Body of pancreas (tissue), 4 donors: ENCODE results near the gene CDX1. TPM values are rescaled to one million over a fixed set of nuclear protein-coding genes. Genes with fewer than 3 reads are reported as not detected.

Experiments
- ATAC-seq: fragments of 150-250 bp; one replicate; pipeline ENCODE4 v1.9.1; 2016
- DNase-seq, 4 donors: peaks; one replicate each; pipeline ENCODE4 v3.0.0-alpha.2; 2019
- H3K27ac ChIP-seq, 4 donors: fragments of 200-600 bp; sonication (generic); 1 replicate in 3 of 4; 2 replicates in 1 of 4; pipeline versions ENCODE4 v1.5.1 to v1.6.1; 2016 to 2019; ENCODE audit warnings: mild to moderate bottlenecking in 1 of 4, mixed read lengths in 1 of 4, moderate library complexity in 1 of 4
- H3K27me3 ChIP-seq, 2 donors: fragments of 200-600 bp; sonication (generic); one replicate each; pipeline ENCODE4 v1.6.0; 2016; ENCODE audit warnings: mild to moderate bottlenecking in 1 of 2
- H3K36me3 ChIP-seq, 2 donors: fragments of 200-600 bp; sonication (generic); replicated peaks in 1 of 2; 2 replicates each; pipeline ENCODE4 v1.5.1; 2016; ENCODE audit warnings: low read depth in 2 of 2; ENCODE audit not compliant: insufficient read depth in 1 of 2
- H3K4me1 ChIP-seq: fragments of 200-600 bp; sonication (generic); one replicate; pipeline ENCODE4 v1.6.0; 2016
- H3K4me3 ChIP-seq, 2 donors: fragments of 200-600 bp; sonication (generic); 1 replicate in 1 of 2; 2 replicates in 1 of 2; pipeline ENCODE4 v1.5.1; 2016 to 2019
- H3K9me3 ChIP-seq, 3 donors: fragments of 200-600 bp; sonication (generic); 1 replicate in 2 of 3; 2 replicates in 1 of 3; pipeline ENCODE4 v1.5.1; 2016
- CTCF ChIP-seq, 7 experiments: fragments of 450-650 bp in 4 of 7; fragments of 200-600 bp in 3 of 7; sonication (generic) in 3 of 7; IDR thresholded peaks; one replicate each; pipeline ENCODE4 v1.5.1; 2016 to 2019; ENCODE audit warnings: antibody characterized with exemption in 7 of 7
- POLR2A ChIP-seq, 3 donors: fragments of 450-650 bp; IDR thresholded peaks; one replicate each; pipeline ENCODE4 v1.6.1; 2016; ENCODE audit warnings: antibody characterized with exemption in 3 of 3, mild to moderate bottlenecking in 2 of 3
- WGBS, 2 donors: methylation state at CpG; one replicate each; pipeline ENCODE4 v1.1.5; 2017; 5-methylcytosine and 5-hydroxymethylcytosine counted together
- intact Hi-C: fragments of 100-400 bp; cut with DNase I; formaldehyde crosslinking; loops from one replicate; pipeline ENCODE4 v1.15.1; 2023
- total RNA-seq, 2 donors: library from RNA; depleted of rRNA; stranded (reverse); fragments of >200 nt; gene quantifications; one replicate each; pipeline ENCODE4 v1.1.0, GENCODE V29; 2016

CDX1 gene
- total RNA-seq, 2 donors from 2014 or later: not detected

- Histone ChIP-seq H3K27ac (no peak overlapping the region), H3K27me3 (peaks cover 0 to 13% of the 10 kb centered on the region in 2 donors), H3K4me3 (no peak overlapping the region), H3K4me1 (peaks cover 13% of the 10 kb centered on the region), H3K36me3 (no peaks in the 10 kb centered on the region), H3K9me3 (no peaks in the 10 kb centered on the region)
- DNase-seq (no peak), ATAC-seq (no peak)
- 65 to 73% methylated on average over 3 of the region's 3 CpGs for WGBS, 2 donors
- TF ChIP-seq POLR2A (IDR thresholded peaks at IDR 0.05): no peak
- no peak for TF ChIP-seq CTCF (IDR thresholded peaks at IDR 0.05)
- intact Hi-C loops: no loop called here
Observed at GRCh38 chr5:150189326-150189725, 22.7 kb downstream of the CDX1 start.

- TF ChIP-seq POLR2A (IDR thresholded peaks at IDR 0.05): no peak
- TF ChIP-seq CTCF (IDR thresholded peaks at IDR 0.05): no peak
- intact Hi-C loops: no loop called here
- no peak for ATAC-seq
- Histone ChIP-seq H3K27ac (no peak within 1 kb of the TSS), H3K4me1 (peaks cover 13% of the 10 kb centered on the region), H3K27me3 (peaks cover 0 to 13% of the 10 kb centered on the region in 2 donors), H3K4me3 (no peak within 1 kb of the TSS), H3K9me3 (no peaks in the 10 kb centered on the region), H3K36me3 (no peaks in the 10 kb centered on the region)
- WGBS, 2 donors: 9 to 24% methylated on average over 6 to 58 of the region's 58 CpGs
- no peak for DNase-seq
Observed at GRCh38 chr5:150189728-150190502, 23.3 kb downstream of the CDX1 start, which contains the start of gene SLC6A7. TSS of gene SLC6A7 (plus strand) at chr5:150190062. CDS start at chr5:150190328, 266 bp downstream.

GRCh38 chr5:150190503-150190979 lies 24.0 kb downstream of the CDX1 start:
- peaks cover 7% of the 10 kb centered on the region for H3K4me1 ChIP-seq
- H3K9me3 ChIP-seq: no peaks in the 10 kb centered on the region
- DNase-seq (no peak), ATAC-seq (no peak)
- no peak overlapping the region for H3K27ac ChIP-seq
- peaks cover 0 to 13% of the 10 kb centered on the region in 2 donors for H3K27me3 ChIP-seq
- no peaks in the 10 kb centered on the region for H3K36me3 ChIP-seq
- H3K4me3 ChIP-seq: no peak overlapping the region
- intact Hi-C loops: no loop called here
- TF ChIP-seq CTCF (IDR thresholded peaks at IDR 0.05) (no peak), POLR2A (IDR thresholded peaks at IDR 0.05) (no peak)
- 56 to 68% methylated on average over 6 of the region's 16 CpGs for WGBS, 2 donors

GRCh38 chr5:150190987-150191386 lies 24.4 kb downstream of the CDX1 start:
- Histone ChIP-seq H3K4me1 (peaks cover 9% of the 10 kb centered on the region), H3K27me3 (peaks cover 0 to 13% of the 10 kb centered on the region in 2 donors), H3K36me3 (no peaks in the 10 kb centered on the region), H3K9me3 (no peaks in the 10 kb centered on the region), H3K4me3 (no peak overlapping the region), H3K27ac (no peak overlapping the region)
- TF ChIP-seq CTCF (IDR thresholded peaks at IDR 0.05): no peak
- no peak for TF ChIP-seq POLR2A (IDR thresholded peaks at IDR 0.05)
- intact Hi-C loops: no loop called here
- no peak for ATAC-seq
- DNase-seq: no peak
- 38 to 86% methylated on average over 1 to 2 of the region's 2 CpGs for WGBS, 2 donors
